Chondrocyte (in vitro differentiated cells): Measurements from ENCODE around the gene E2F4. TPM values are rescaled to one million over a fixed set of nuclear protein-coding genes. Genes with fewer than 3 reads are reported as not detected.

ENCODE experiments used
- DNase-seq: peaks from one replicate; pipeline ENCODE4 v3.0.0; 2021; ENCODE audit warnings: mixed read lengths, low spot score
- H3K27ac Mint-ChIP-seq: one replicate; pipeline ENCODE4 v1.8.0; 2021; ENCODE audit warnings: mild to moderate bottlenecking, moderate library complexity, mixed read lengths; ENCODE audit not compliant: unreplicated experiment
- H3K27me3 Mint-ChIP-seq: 2 replicates; pipeline ENCODE4 v1.8.0; 2021; ENCODE audit warnings: low read depth, mixed read lengths
- H3K36me3 Mint-ChIP-seq: 2 replicates; pipeline ENCODE4 v1.8.0; 2021; ENCODE audit warnings: low read depth, mixed read lengths
- H3K4me1 Mint-ChIP-seq: 2 replicates; pipeline ENCODE4 v1.8.0; 2021; ENCODE audit warnings: low read depth, mild to moderate bottlenecking, mixed read lengths
- H3K4me3 Mint-ChIP-seq: one replicate; pipeline ENCODE4 v1.8.0; 2021; ENCODE audit warnings: mild to moderate bottlenecking, moderate library complexity, mixed read lengths; ENCODE audit not compliant: unreplicated experiment
- H3K9me3 Mint-ChIP-seq: 2 replicates; pipeline ENCODE4 v1.8.0; 2021; ENCODE audit warnings: low read depth, mixed read lengths
- total RNA-seq: library from RNA; stranded (reverse); gene quantifications from 3 replicates; pipeline ENCODE4 v1.2.1, GENCODE V29; 2021
- TF ChIP-seq, protein P1 (sequence below): fragments of 200-600 bp; sonication (generic); IDR thresholded peaks from 2 replicates; pipeline ENCODE4 v1.5.0; 2021; ENCODE audit warnings: antibody characterized with exemption, mild to moderate bottlenecking, moderate library complexity

The E2F4 gene
- total RNA-seq, 1 donor from 2014 or later: 33.4 TPM

DNA sequence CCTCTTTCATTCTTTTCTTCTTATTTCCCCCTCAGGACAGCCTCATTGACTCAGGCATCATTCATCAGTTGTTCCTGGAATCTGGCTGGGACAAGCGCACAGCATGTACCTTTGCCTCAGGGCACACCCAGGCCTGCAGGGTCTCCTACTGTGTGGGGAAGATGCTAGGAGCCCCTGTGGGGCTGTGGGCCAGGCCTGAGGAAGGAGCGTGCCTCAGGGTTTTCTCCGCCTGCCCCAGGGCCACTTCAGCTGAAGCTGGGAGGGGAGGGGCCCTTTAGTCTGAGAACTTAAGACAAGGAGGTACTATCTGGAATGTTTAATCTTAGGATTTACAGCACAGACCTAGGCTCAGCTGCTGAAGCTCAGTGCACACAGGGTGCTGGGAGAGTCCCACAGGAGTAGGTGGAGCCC is 14.9 kb downstream of the E2F4 start:
- peaks cover 2% of the 10 kb centered on the region for H3K36me3 Mint-ChIP-seq
- TF ChIP-seq, protein P1, sequence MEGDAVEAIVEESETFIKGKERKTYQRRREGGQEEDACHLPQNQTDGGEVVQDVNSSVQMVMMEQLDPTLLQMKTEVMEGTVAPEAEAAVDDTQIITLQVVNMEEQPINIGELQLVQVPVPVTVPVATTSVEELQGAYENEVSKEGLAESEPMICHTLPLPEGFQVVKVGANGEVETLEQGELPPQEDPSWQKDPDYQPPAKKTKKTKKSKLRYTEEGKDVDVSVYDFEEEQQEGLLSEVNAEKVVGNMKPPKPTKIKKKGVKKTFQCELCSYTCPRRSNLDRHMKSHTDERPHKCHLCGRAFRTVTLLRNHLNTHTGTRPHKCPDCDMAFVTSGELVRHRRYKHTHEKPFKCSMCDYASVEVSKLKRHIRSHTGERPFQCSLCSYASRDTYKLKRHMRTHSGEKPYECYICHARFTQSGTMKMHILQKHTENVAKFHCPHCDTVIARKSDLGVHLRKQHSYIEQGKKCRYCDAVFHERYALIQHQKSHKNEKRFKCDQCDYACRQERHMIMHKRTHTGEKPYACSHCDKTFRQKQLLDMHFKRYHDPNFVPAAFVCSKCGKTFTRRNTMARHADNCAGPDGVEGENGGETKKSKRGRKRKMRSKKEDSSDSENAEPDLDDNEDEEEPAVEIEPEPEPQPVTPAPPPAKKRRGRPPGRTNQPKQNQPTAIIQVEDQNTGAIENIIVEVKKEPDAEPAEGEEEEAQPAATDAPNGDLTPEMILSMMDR: no peak
- H3K4me3 Mint-ChIP-seq: no peak overlapping the region
- DNase-seq: no peak
- no peak overlapping the region for H3K27ac Mint-ChIP-seq
- peaks cover 13% of the 10 kb centered on the region for H3K4me1 Mint-ChIP-seq
- no peaks in the 10 kb centered on the region for H3K9me3 Mint-ChIP-seq
- H3K27me3 Mint-ChIP-seq: no peaks in the 10 kb centered on the region

DNA sequence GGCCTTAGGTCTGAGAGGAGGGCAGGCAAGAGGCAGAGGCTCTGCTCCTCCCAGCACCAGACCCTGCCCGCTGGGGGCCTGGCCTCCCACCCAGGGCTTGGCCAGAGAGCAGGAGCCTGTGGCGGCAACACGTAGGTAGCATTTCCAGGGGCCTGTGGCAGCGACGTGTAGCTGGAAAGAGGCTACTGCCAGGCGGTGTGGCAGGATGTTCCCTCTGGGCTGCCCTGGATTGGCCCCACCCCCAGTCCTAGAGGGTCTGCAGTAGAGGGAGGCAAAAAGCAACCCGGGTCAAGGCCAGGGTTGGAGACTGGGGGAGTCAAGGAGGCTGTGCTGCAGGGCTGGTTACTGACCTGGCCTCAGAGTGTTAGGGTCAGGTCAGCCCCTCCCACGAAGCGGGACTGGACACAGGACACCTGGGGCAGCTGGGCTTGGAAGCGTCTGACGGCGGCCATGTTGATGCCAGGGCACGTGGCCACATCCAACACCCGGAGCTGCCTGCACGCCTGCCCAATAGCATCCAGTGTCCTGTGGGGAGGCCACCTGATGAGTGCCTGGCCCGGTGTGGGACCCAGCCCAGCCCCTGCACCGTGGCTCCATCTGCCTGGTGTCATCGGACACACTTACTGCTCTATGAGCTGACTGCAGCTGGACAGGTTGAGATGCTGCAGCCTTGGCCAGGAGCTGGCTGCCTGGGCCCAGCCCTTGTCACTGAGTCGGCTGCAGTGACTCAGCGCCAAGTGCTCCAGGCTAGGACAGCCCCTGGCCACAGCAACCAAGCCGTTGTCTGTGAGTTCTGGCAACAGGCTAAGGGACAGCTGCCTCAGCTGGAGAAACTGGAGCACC is 15.5 kb downstream of the E2F4 start:
- peaks cover 2% of the 10 kb centered on the region for H3K36me3 Mint-ChIP-seq
- TF ChIP-seq, protein P1: no peak
- H3K9me3 Mint-ChIP-seq: no peaks in the 10 kb centered on the region
- DNase-seq: no peak
- H3K4me3 Mint-ChIP-seq: no peak overlapping the region
- H3K4me1 Mint-ChIP-seq: peaks cover 13% of the 10 kb centered on the region
- no peaks in the 10 kb centered on the region for H3K27me3 Mint-ChIP-seq
- no peak overlapping the region for H3K27ac Mint-ChIP-seq

DNA sequence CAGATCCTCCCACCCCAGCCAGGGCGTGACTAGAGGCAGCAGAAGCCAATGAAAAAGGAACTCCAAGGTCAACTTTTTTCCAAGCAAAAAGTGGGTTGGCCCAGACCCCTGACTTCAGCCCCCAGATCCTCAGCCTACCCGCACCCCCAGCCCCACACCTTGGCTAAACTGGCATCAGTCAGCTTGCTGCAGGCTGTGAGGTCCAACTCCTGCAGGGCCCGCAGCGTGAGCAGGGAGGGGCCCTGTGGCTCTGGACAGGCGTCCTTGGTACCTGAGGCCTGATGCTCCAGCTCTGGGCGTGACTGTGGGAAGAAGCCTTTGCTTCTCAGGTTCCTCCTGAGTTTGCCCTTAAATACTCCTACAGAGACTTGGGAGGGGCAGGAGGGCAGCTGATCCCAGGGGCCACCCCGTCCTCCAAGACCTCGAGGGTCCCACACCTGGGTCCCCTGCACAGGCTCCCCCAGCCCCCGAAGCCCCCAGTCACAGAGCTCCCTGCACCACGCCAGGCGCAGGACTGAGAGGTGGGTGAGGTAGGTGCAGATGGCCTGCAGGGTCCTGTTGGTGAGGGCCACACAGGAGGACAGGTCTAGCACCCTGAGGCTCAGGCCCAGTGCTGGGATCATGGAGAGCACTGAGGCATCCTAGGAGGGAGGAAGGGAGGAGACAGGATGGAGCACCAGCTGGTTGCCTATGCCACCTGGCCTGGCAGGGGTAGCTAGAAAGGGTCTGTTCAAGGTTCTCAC is 16.4 kb downstream of the E2F4 start:
- H3K27me3 Mint-ChIP-seq: no peaks in the 10 kb centered on the region
- no peak overlapping the region for H3K4me3 Mint-ChIP-seq
- TF ChIP-seq, protein P1: no peak
- H3K27ac Mint-ChIP-seq: no peak overlapping the region
- no peak for DNase-seq
- H3K9me3 Mint-ChIP-seq: no peaks in the 10 kb centered on the region
- H3K4me1 Mint-ChIP-seq: peaks cover 13% of the 10 kb centered on the region
- peaks cover 2% of the 10 kb centered on the region for H3K36me3 Mint-ChIP-seq

DNA sequence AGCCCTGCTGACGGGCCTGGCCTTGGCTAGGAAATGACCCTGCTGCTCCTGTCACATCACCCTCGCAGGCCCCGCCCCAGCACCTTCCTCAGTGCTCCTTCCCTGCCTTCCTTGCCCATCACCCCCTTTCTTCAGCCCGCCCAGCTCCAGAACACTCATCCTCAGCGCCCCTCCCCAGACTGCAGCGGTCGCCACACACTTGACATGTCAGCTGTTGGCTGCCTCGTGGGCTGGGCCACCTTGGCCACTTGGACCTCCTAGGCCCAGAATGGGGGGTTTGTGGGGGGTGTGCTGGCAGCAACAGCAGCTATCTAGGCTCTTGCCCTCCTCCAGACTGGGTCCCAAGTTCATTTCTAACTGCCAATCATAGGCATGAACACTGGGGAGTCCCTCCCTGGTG is 17.6 kb downstream of the E2F4 start:
- TF ChIP-seq, protein P1: no peak
- H3K4me1 Mint-ChIP-seq: peaks cover 13% of the 10 kb centered on the region
- no peak overlapping the region for H3K4me3 Mint-ChIP-seq
- peaks cover 2% of the 10 kb centered on the region for H3K36me3 Mint-ChIP-seq
- H3K9me3 Mint-ChIP-seq: no peaks in the 10 kb centered on the region
- H3K27ac Mint-ChIP-seq: no peak overlapping the region
- no peaks in the 10 kb centered on the region for H3K27me3 Mint-ChIP-seq
- no peak for DNase-seq

DNA sequence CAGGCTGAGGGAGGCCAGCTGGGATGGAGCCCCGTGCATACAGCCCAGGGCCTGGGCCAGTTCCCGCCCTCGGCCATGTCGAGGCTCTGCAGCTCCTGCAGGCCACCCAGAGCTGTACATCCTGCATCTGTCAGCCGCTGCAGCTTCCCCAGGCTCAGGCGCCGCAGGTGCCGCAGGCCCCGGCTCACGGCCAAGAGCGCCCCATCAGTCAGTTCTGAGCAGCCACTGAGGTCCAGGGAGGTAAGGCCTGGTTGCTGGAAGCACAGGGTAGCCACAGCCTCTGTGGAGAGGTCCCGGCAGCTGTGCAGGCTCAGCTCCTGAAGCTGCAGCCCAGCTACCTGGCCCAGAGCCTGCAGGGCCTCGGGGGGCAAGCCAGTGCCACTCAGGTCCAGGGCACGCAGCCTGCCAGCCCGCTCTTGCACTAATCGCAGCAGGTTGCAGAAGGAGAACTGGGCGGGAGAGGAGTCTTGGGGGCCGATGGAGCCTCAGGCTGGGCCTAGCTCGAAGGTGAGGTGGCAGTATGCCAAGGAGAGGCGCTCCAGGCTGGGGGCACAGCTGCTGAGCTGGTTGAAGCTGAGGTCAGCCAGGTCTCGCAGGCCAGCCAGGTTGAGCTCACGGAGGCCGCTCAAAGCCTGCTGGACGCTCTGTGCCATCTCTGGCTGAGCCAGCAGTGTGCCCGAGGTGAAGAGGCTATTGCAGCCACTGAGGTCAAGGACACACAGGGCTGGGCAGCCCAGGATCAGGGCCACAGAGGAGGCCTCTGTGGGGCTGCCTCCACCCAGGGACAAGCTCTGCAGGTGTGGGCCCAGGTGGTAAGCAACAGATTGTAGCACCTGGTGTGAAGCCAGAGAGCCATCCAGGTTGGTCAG is 18.3 kb downstream of the E2F4 start:
- Mint-ChIP-seq H3K4me1 (peaks cover 13% of the 10 kb centered on the region), H3K27me3 (no peaks in the 10 kb centered on the region), H3K27ac (no peak overlapping the region), H3K4me3 (no peak overlapping the region), H3K36me3 (peaks cover 2% of the 10 kb centered on the region), H3K9me3 (no peaks in the 10 kb centered on the region)
- no peak for DNase-seq
- TF ChIP-seq, protein P1: no peak
